ENCODE results near the gene PRICKLE1.

PRICKLE1 gene

DNA sequence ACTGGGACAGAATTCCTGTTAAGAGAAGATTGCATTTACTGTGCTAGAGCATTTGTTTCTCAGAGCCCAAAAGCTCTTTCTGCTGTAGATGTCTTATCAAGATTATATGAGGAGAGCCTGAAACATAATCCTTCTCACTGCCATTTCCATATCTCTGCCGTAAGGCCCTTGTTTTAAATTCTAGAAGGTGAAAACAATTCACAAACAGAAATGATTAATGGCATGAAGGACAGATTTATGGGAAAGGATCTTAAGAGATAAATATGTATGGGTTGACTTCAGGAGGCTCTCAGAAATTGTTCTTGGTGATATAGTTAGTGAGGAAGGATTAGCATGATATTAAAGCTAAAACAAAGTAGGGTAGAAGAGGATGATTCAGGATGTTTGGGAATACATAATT lies 40.8 kb upstream of the PRICKLE1 start:
- H3K4me3 ChIP-seq (ENCODE audit: low read length), result no peak overlapping the region
- no peak for DNase-seq (ENCODE audit: low read depth)
- TF ChIP-seq, protein P1, sequence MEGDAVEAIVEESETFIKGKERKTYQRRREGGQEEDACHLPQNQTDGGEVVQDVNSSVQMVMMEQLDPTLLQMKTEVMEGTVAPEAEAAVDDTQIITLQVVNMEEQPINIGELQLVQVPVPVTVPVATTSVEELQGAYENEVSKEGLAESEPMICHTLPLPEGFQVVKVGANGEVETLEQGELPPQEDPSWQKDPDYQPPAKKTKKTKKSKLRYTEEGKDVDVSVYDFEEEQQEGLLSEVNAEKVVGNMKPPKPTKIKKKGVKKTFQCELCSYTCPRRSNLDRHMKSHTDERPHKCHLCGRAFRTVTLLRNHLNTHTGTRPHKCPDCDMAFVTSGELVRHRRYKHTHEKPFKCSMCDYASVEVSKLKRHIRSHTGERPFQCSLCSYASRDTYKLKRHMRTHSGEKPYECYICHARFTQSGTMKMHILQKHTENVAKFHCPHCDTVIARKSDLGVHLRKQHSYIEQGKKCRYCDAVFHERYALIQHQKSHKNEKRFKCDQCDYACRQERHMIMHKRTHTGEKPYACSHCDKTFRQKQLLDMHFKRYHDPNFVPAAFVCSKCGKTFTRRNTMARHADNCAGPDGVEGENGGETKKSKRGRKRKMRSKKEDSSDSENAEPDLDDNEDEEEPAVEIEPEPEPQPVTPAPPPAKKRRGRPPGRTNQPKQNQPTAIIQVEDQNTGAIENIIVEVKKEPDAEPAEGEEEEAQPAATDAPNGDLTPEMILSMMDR (conservative IDR thresholded peaks at IDR 0.05; ENCODE audit: low read depth, low read length), result no peak

DNA sequence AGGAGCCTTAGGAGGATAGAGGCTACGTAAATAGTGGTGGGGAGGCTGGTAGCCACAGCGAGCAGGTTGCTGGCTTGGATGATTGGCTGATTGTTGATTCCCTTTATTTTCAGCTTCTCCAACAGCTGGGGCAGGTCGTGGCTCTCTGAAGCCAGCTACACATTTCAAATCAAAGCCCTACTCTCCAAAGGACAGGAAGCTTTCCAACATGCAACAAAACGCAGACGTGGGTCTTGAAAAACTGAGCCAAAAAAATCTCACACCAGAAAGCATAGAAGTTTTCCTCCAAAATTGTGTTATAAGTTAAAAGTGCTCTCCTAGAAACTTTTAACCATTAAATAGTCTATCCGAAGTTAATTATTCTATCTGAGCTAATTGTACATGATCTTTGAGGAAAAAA lies 37.6 kb upstream of the PRICKLE1 start:
- TF ChIP-seq, protein P1 (conservative IDR thresholded peaks at IDR 0.05; ENCODE audit: low read depth, low read length), result no peak
- H3K4me3 ChIP-seq (ENCODE audit: low read length), result no peak overlapping the region
- DNase-seq (ENCODE audit: low read depth), result no peak

DNA sequence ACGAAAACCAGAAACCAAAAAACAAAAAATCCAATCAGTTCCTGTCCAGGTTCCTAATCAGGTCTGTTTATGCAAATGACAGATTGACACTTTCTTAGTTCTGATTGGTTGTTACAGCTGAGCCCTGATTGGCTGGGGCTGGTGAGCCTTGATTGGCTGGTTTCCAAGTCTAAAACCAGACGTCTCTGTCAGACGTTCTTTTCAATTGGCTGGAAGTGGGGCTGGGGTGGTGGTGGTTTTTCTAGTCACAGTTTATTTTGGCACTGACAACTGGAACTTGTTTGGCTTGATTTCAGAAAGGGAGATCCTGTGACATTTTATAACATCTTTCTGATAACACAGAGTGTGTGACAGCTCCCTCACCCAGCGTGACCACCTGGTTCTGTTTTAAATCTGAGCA lies 36.1 kb upstream of the PRICKLE1 start:
- H3K4me3 ChIP-seq (ENCODE audit: low read length), result no peak overlapping the region
- no peak for DNase-seq (ENCODE audit: low read depth)
- TF ChIP-seq, protein P1 (conservative IDR thresholded peaks at IDR 0.05; ENCODE audit: low read depth, low read length), result no peak

DNA sequence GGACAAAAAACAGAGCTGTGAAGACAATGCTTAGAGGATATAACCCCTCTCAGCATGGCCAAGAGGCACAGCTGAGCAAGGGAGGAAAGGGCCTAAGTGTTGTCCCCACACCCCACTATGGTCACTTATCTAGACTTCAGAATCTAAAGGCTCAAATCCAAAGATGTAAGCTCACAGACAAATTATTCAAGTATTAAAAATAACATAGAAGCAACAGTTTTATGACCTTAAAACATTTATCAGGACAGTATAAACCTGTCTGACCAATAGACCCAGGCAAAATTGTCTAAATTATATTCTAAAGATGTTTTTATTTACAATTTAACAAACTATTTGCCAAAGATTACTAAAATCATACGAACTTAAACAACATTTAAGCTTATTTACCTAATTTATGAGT lies 28.1 kb upstream of the PRICKLE1 start:
- no peak for DNase-seq (ENCODE audit: low read depth)
- no peak overlapping the region for H3K4me3 ChIP-seq (ENCODE audit: low read length)
- TF ChIP-seq, protein P1 (conservative IDR thresholded peaks at IDR 0.05; ENCODE audit: low read depth, low read length), result no peak

DNA sequence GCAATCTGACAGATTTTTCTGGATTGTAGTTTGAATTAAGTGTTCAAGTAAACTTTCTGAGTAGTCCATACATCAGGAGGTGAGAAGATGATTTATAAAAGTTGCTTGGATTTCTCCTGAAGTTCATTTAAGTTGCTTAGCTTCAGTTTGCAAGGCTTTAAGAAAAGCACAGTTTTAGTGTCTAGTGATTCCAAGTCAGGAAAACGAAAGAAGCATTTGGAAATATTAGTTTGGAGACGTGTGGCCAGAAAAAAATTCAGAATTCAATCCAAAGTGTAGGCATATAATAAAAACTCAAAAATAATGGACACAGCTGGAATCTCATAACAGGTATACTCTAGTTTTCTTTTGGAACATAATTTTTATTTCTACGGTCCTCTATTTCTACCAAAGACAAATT lies 25.5 kb upstream of the PRICKLE1 start:
- H3K4me3 ChIP-seq (ENCODE audit: low read length), result no peak overlapping the region
- TF ChIP-seq, protein P1 (conservative IDR thresholded peaks at IDR 0.05; ENCODE audit: low read depth, low read length), result no peak
- DNase-seq (ENCODE audit: low read depth), result no peak

GRCh38 chr12:42612231-42612613 lies 22.7 kb upstream of the PRICKLE1 start:
- TF ChIP-seq, protein P1 (conservative IDR thresholded peaks at IDR 0.05; ENCODE audit: low read depth, low read length), result no peak
- DNase-seq (ENCODE audit: low read depth), result no peak
- no peak overlapping the region for H3K4me3 ChIP-seq (ENCODE audit: low read length)

- TF ChIP-seq, protein P1 (conservative IDR thresholded peaks at IDR 0.05; ENCODE audit: low read depth, low read length), result no peak
- no peak overlapping the region for H3K4me3 ChIP-seq (ENCODE audit: low read length)
- no peak for DNase-seq (ENCODE audit: low read depth)
Measured at GRCh38 chr12:42611571-42612230, 22.2 kb upstream of the PRICKLE1 start.
